Left cardiac atrium (tissue), 4 donors: Measurements from ENCODE around the gene TMEM121. TPM values are rescaled to one million over a fixed set of nuclear protein-coding genes. Genes with fewer than 3 reads are reported as not detected.

Source experiments
- ATAC-seq, 2 donors: fragments of 200-7000 bp; cut with Tn5 transposase; one replicate each; pipeline ENCODE4 v1.9.1; 2020; ENCODE audit warnings: mild to moderate bottlenecking in 2 of 2, moderate library complexity in 2 of 2
- DNase-seq: peaks from one replicate; pipeline ENCODE4 v3.0.0-alpha.2; 2020
- intact Hi-C, 2 donors: fragments of 100-400 bp; cut with DNase I; formaldehyde crosslinking; loops; one replicate each; pipeline versions ENCODE4 v1.14.1 to v1.15.1; 2022 to 2023
- total RNA-seq, 2 donors: library from RNA; stranded (reverse); fragmentation: NEBNext Ultra II Directional; extraction: Animal tissue kit (Norgen Biotek cat#: 25700); gene quantifications; one replicate each; pipeline ENCODE4 v1.2.1, GENCODE V29; 2021
- donor health status: DM: no; HTN: yes; CAD: no.
- donor health status: DM: no; HTN: yes; CAD: no; lungs with severe emphysema.
- donor health status: DM: yes; HTN: yes; CAD: no.
- donor health status: Dilated cardiomyopathy.

TMEM121 gene
- total RNA-seq, 2 donors from 2014 or later, result 2.2 to 2.7 TPM

- no peak for ATAC-seq
- DNase-seq, result peak; percentile 57
- intact Hi-C loops, result no loop called here
Measured at GRCh38 chr14:105486163-105486973, 40.0 kb upstream of the TMEM121 start, which contains the start of gene CRIP1. CRIP1 (plus strand) TSS chr14:105486886; CDS start chr14:105487260, 374 bp downstream.

GRCh38 chr14:105486974-105487448, 39.4 kb upstream of the TMEM121 start:
- intact Hi-C loops, result no loop called here
- DNase-seq, result peak; percentile 80
- ATAC-seq, result peak in 1 of 2 donors; percentile 1

- intact Hi-C loops, result no loop called here
- ATAC-seq, result no peak
- peak; percentile 70 for DNase-seq
Measured at GRCh38 chr14:105487449-105487985, 38.9 kb upstream of the TMEM121 start.

GRCh38 chr14:105487986-105488777, 38.2 kb upstream of the TMEM121 start:
- intact Hi-C loops, result loop anchor here in 1 of 2 donors (2.0 kb wide), 1 partner anchor 39 kb away; no protein-coding TSS in a partner anchor
- ATAC-seq (no peak), DNase-seq (peak; percentile 32)

DNA sequence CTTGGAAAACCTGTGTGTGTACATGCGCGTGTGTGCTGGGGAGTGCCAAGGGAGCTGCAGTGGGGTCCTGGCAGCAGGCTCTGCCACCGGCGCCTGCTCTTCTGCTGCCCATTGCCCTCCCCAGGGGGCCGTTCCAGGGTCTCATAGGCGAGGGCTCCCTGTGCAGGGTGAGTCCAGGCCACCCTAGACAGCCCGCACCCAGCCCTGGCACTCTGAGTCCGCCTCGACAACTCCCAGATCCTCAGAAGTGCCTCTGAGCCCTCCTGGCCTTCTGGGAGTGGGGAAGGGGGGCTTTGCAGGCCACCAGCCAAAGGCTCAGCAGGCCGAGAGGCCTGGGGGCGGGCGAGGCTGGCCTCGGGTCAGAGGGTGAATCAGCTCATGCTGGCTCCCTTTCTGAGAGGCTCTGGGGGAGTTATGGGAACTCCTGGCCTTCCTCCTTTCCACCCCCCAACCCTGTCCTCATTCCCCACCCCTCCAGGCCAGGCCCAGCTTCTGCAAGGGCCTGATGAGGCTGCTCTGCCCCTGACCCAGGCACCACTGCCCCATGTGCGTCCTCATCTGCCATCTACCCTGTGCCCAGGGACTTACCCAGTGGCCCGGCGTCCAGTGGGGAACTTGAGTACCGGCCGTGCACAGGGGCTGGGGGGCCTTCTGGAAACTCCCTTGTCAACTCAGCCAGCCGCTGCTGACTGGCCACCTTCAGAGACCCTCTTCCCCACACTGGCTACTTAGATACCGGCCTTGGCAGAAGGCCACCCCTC, 37.4 kb upstream of the TMEM121 start:
- DNase-seq, result peak; percentile 46
- intact Hi-C loops, result loop anchor here in 1 of 2 donors (2.0 kb wide), 1 partner anchor 40 kb away; no protein-coding TSS in a partner anchor
- no peak for ATAC-seq

DNA sequence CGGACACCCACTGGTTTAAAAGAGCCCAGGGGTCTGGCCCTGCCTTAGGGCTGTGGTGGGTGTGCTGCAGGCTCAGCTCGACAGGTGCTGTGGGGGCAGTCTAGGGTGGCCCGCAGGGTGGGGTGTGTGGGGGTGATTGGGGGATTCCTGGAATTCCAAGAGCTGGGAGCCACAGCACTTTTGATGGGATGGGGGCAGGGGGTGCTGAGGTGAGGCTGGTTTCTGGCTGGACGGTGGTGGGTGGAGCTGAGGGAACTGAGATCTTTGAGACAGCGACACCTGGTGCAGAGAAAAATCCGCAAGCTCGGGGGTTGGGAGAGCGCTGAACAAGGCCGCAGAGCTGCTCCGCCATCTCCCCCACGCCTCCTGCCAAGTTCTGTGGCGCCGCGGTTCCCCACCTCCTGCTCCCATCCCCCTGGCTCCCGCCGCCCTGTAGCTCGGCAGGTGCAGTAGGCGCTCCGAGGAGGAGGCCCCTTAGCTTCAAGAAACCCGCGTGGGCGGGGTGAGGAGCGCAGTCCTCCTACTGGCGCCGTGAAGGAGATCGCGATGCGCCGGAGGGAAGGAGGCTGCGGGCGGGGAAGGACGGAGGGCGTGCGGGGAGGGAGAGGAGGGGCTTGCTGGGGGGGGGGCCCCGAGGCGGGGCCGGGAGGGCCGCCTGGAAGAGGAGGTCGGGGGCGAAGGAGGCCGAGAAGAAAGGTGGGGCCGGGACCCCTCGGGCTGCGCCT, 36.7 kb upstream of the TMEM121 start:
- ATAC-seq (peak; percentile 5 to 24), DNase-seq (peak; percentile 86)
- intact Hi-C loops, result loop anchor here in 1 of 2 donors (1.0 to 2.0 kb wide), 2 partner anchors 41 to 119 kb away; no protein-coding TSS in a partner anchor

GRCh38 chr14:105490267-105490571, 36.2 kb upstream of the TMEM121 start:
- intact Hi-C loops, result loop anchor here in 1 of 2 donors (1.0 kb wide), 1 partner anchor 120 kb away; no protein-coding TSS in a partner anchor
- DNase-seq, result peak; percentile 64

GRCh38 chr14:105490572-105491365, 35.6 kb upstream of the TMEM121 start, which contains the start of gene TEDC1:
TEDC1 (plus strand) TSS chr14:105491246; CDS start chr14:105491376, 130 bp downstream.
- DNase-seq, result peak; percentile 100
- intact Hi-C loops, result loop anchor here in 1 of 2 donors (1.0 kb wide), 1 partner anchor 120 kb away; no protein-coding TSS in a partner anchor

More at GRCh38 chr14:105490267-105490571, 36.2 kb upstream of the TMEM121 start:
- no peak for ATAC-seq

DNA sequence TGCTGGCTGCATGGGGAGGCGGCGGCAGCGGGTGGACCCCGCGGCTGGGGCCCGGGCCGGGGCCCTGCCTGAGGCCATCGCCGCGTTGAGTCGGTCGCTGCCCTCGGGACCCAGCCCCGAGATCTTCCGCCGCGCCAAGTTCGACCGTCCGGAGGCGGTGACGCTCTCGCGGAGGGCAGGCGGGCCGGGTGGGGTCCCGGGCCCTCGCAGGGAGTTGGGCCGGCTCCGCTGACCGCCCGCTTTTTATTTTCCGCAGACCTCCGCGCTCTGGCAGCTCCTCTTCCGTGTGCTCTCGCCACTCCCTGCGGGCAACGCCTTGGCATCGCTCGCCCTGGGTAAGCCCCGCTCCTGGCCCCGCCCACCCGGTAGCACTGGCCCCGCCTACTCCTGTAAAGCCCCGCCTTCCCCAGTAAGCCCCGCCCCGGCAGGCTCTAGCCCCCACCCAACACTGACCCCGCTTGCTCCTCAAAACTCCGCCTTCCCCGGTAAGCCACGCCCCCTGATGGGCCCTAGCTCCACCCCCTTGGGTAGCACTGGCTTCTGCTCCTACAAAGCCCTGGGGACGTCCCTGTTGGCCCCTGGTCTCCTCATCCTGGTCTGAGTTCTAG, 34.9 kb upstream of the TMEM121 start:
- ATAC-seq (peak in 1 of 2 donors; percentile 20), DNase-seq (peak; percentile 78)
- intact Hi-C loops, result no loop called here

More at GRCh38 chr14:105490572-105491365, 35.6 kb upstream of the TMEM121 start, which contains the start of gene TEDC1:
- peak; percentile 79 for ATAC-seq

DNA sequence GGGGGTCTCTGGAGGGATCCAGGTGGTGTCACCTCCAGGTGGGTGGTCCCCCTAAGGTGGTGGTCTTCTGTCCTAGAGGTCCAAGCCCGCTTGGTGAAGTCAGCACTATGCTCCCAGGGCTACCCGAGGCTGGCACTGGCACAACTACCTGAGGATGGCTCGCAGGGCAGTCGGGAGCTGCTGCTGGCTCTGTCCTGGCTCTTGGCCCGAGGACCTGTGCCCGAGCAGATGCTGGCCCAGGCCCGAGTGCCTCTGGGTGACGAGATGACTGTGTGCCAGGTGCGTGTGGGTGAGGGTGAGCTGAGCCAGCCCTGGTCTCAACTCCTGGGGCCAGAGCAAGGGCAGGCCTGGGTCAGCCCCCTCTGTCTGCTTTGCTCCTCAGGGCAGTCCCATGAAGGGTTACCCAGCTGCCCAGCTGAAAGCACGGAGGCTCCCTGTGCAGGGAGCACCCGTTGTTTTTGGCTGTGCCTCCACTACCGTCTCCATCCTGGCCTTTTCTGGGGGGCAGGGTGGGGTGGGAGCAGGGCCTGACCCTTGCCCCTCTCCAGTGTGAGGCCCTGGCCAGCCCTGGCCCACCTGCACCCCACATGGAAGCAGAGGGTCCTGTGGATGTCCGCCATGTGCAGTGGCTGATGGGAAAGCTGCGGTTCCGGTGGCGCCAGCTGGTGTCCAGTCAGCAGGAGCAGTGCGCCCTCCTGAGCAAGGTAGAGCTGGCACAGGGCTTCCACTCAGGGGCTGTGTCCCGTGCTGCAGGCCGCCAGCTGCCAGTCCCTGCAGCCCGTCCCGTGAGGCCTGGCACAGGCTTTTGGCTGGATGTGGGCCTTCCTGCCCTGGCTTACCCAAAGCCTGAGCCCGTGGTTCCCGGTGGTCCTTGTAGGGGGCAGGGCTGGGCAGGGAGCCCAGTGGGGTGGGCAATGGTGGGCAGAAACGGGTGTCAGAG, 34.1 kb upstream of the TMEM121 start:
- peak; percentile 60 for DNase-seq
- ATAC-seq, result no peak
- intact Hi-C loops, result no loop called here

DNA sequence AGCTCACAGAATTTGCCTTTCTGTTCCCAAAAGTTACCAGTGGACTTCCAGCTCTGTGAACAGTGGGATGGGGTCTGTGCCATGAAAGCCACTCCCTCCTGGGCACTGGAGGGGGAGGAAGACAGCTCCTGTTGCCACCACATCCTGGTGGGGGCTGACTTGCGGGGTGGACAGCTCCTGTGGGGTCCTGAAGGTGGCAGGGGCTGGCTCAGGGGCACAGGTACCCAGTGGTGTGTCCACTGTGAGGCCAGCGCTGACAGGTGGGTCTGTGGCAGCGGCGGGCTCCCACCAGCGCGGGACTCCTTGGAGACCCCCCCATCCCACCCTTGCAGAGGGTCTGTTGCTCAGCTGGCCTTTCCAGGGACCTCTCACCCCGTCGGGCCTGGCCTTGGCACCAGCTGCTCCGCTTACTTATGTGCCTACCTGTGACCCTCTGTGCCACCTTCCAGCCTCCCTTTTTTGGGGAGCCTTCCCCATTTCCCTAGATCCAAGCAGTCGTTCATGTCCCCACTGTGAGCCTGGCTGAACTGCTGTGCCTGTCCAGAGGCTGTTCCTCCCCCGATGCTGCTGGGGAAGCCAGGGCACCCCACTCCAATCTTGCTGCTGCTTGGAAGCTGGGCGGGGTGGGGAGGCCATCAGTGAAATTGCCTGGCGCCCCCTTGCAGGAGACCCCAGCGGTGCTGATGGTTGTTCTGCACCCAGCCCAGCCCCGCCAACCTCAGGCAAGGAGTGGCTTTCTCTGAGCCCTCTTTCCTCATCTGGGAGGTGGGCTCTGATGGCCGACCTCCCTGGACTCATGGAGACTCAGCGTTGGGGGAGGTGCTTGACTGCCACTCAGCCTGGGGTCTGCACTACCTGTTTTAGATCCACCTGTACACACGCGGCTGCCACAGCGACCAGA, 33.2 kb upstream of the TMEM121 start:
- intact Hi-C loops, result no loop called here
- DNase-seq (peak; percentile 34), ATAC-seq (no peak)

DNA sequence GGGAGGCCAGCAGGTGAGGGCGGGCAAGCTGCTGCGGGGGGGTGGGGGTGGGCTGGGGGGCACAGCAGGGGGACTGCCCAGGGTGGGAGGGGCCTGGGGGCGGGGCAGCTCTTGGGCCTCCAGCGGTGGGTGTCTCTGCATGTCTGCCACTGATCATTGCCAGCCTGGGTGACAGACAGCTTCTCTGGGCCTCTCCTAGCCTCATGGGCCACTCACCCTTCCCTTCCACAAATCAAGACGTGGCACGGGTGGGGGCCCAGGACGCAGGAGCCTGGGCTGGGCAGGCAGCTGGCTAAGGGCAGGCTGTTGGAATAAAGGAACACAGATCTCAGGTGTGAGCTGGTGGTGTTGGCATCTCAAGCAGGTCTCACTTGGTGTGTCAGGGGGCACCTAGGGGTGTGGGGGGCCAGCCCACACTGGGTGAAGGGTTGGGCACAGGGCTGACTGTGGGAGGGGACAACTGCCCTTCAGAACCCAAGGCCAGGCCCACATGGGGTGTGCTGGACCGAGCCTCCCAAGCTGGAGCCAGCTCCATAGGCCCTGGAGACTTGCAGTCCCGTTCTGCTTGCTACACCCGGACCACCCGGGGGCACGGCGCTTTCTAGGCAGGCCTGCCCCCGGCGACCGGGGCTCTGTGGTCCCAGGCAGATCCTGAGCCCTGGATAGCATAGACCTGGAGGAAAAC, 32.3 kb upstream of the TMEM121 start:
- ATAC-seq, result no peak
- intact Hi-C loops, result no loop called here
- peak; percentile 22 for DNase-seq

DNA sequence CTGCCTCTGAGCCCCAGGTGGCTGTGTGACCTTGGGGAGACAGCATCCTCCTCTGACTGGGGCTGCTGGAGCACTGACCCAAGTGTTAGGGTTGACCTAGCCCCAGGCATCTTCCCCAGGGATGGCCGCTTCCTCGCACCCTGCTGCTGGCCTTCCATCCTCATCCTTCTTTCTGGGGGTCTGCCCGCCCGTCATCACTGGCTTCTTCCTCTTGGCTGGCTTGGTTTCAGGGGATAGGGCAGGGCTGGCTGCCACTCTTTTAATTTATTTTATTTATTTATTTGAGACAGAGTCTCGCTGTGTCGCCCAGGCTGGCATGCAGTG, 31.8 kb upstream of the TMEM121 start:
- DNase-seq (no peak), ATAC-seq (no peak)
- intact Hi-C loops, result no loop called here
